Endothelial cell of umbilical vein (primary cell): ENCODE measurements around the gene HMGCL. TPM values are rescaled to one million over a fixed set of nuclear protein-coding genes. Genes with fewer than 3 reads are reported as not detected.

Experiments
- BruUV-seq: library from RNA; stranded (reverse); fragments of 400-500 nt; replicated peaks from 2 replicates; lab custom pipeline; 2021; lab: Mats Ljungman, UMichigan
- CTCF ChIA-PET: fragments of 300-600, 350-600 bp; sonication (Branson Sonifier 250); formaldehyde crosslinking; loops from one replicate; lab custom pipeline; 2021; ENCODE audit warnings: antibody characterized with exemption, inconsistent platforms; lab: Charles Lee
- POLR2A ChIA-PET: fragments of 300-600, 350-600 bp; sonication (Branson Sonifier 250); formaldehyde crosslinking; loops from one replicate; lab custom pipeline; 2021; ENCODE audit warnings: antibody characterized with exemption, inconsistent platforms; lab: Charles Lee
- DNase-seq: peaks from one replicate; pipeline ENCODE4 v3.0.0-alpha.2; 2011; ENCODE audit warnings: low read depth, low spot score
- FAIRE-seq: peaks from 2 replicates; lab custom pipeline; 2011; peaks lifted over from hg19 to GRCh38; lab: Jason Lieb, UNC
- H2AFZ ChIP-seq: 2 replicates; pipeline ENCODE4 v1.6.0; 2012; ENCODE audit warnings: low read depth, low read length, control low read depth, inconsistent platforms
- H3K27ac ChIP-seq: 2 replicates; pipeline ENCODE4 v1.5.1; 2011; ENCODE audit warnings: low read depth, mild to moderate bottlenecking, control low read depth, low read length, moderate library complexity; ENCODE audit not compliant: insufficient read depth
- H3K27me3 ChIP-seq, 2 experiments: 2 replicates each; pipeline versions ENCODE4 v1.6.0 to v1.6.1; 2011; ENCODE audit warnings: low read length in 2 of 2, mixed read lengths in 1 of 2; ENCODE audit not compliant: control insufficient read depth in 2 of 2, insufficient read depth in 2 of 2
- H3K36me3 ChIP-seq, 2 experiments: 2 replicates in 1 of 2; 3 replicates in 1 of 2; pipeline ENCODE4 v1.5.1; 2011; ENCODE audit warnings: low read length in 2 of 2, mild to moderate bottlenecking in 1 of 2, moderate library complexity in 1 of 2; ENCODE audit not compliant: control insufficient read depth in 2 of 2, insufficient read depth in 2 of 2; ENCODE audit errors: extremely low read depth in 1 of 2
- H3K4me1 ChIP-seq: 3 replicates; pipeline ENCODE4 v1.5.1; 2011; ENCODE audit warnings: mild to moderate bottlenecking, low read length; ENCODE audit not compliant: control insufficient read depth, insufficient read depth; ENCODE audit errors: extremely low read depth
- H3K4me2 ChIP-seq: 2 replicates; pipeline ENCODE4 v1.6.1; 2011; ENCODE audit warnings: low read length, control low read depth, mixed read lengths; ENCODE audit not compliant: insufficient read depth
- H3K4me3 ChIP-seq, 3 experiments: fragments of 200-600 bp in 1 of 3; sonication (generic), shearing (Covaris generic) in 1 of 3; replicated peaks in 1 of 3; 2 replicates each; pipeline ENCODE4 v1.5.1; 2011 to 2016; ENCODE audit warnings: control low read depth in 3 of 3, low read length in 3 of 3, mild to moderate bottlenecking in 2 of 3, inconsistent platforms in 1 of 3, low read depth in 1 of 3, moderate library complexity in 1 of 3; ENCODE audit not compliant: insufficient read depth in 1 of 3
- H3K79me2 ChIP-seq: 2 replicates; pipeline ENCODE4 v1.6.0; 2012; ENCODE audit warnings: low read length, inconsistent platforms; ENCODE audit not compliant: control insufficient read depth, insufficient read depth
- H3K9ac ChIP-seq: replicated peaks from 2 replicates; pipeline ENCODE3; 2011; ENCODE audit warnings: low read length, control low read depth; ENCODE audit not compliant: insufficient read depth; ENCODE audit errors: extremely low read depth
- H3K9me1 ChIP-seq: replicated peaks from 3 replicates; pipeline ENCODE4 v1.6.0; 2011; ENCODE audit warnings: mild to moderate bottlenecking, low read length; ENCODE audit not compliant: control insufficient read depth, insufficient read depth; ENCODE audit errors: extremely low read depth
- H3K9me3 ChIP-seq: replicated peaks from 2 replicates; pipeline ENCODE4 v1.5.1; 2012; ENCODE audit warnings: low read length, inconsistent platforms; ENCODE audit not compliant: control insufficient read depth, insufficient read depth
- H4K20me1 ChIP-seq: replicated peaks from 2 replicates; pipeline ENCODE3; 2011; ENCODE audit warnings: mild to moderate bottlenecking, low read length; ENCODE audit not compliant: control insufficient read depth, insufficient read depth; ENCODE audit errors: extremely low read depth
- CTCF ChIP-seq, 2 donors: IDR thresholded peaks; 1 replicate in 1 of 2; 2 replicates in 1 of 2; pipeline ENCODE4 v1.5.1; 2011; ENCODE audit warnings: low read length in 2 of 2, mild to moderate bottlenecking in 2 of 2, moderate library complexity in 2 of 2, control low read depth in 1 of 2, inconsistent platforms in 1 of 2, low read depth in 1 of 2; ENCODE audit not compliant: insufficient read depth in 1 of 2; ENCODE audit errors: extremely low read depth in 1 of 2
- POLR2A ChIP-seq: IDR thresholded peaks from 2 replicates; pipeline ENCODE4 v1.6.1; 2012; ENCODE audit warnings: low read depth, mild to moderate bottlenecking, control low read depth, low read length
- POLR2AphosphoS5 ChIP-seq: IDR thresholded peaks from 2 replicates; pipeline ENCODE4 v1.6.1; 2012; ENCODE audit warnings: low read depth, mild to moderate bottlenecking, control low read depth, low read length, moderate library complexity; ENCODE audit not compliant: insufficient read depth
- dilution Hi-C: fragments of 300-500 bp; cut with MboI; formaldehyde crosslinking; loops from one replicate; pipeline ENCODE4 v1.15.0; 2019; ENCODE audit warnings: low sequenced_read_pairs; ENCODE audit not compliant: extremely low pct_ligation_motif_present
- intact Hi-C: fragments of 100-400 bp; cut with micrococcal nuclease; formaldehyde crosslinking; loops from one replicate; pipeline ENCODE4 v1.10.0; 2022
- polyA plus RNA-seq, 4 experiments: library from polyadenylated mRNA; depleted of rRNA in 3 of 4; stranded (reverse) in 3 of 4; unstranded in 1 of 4; fragments of >200 nt; gene quantifications; 2 replicates each; pipeline versions ENCODE4 v1.2.1 to v1.2.3, GENCODE V29; 2011 to 2012; ENCODE audit warnings: missing spikeins in 1 of 4
- total RNA-seq: library from RNA; stranded (reverse); gene quantifications from 2 replicates; pipeline ENCODE4 v1.2.3, GENCODE V29; 2021

The HMGCL gene
- total and polyA plus RNA-seq, 2 donors (not counting 3 experiments of a cell fraction or from before 2014, with no cell fraction given) = 24.2 to 30.0 TPM

DNA sequence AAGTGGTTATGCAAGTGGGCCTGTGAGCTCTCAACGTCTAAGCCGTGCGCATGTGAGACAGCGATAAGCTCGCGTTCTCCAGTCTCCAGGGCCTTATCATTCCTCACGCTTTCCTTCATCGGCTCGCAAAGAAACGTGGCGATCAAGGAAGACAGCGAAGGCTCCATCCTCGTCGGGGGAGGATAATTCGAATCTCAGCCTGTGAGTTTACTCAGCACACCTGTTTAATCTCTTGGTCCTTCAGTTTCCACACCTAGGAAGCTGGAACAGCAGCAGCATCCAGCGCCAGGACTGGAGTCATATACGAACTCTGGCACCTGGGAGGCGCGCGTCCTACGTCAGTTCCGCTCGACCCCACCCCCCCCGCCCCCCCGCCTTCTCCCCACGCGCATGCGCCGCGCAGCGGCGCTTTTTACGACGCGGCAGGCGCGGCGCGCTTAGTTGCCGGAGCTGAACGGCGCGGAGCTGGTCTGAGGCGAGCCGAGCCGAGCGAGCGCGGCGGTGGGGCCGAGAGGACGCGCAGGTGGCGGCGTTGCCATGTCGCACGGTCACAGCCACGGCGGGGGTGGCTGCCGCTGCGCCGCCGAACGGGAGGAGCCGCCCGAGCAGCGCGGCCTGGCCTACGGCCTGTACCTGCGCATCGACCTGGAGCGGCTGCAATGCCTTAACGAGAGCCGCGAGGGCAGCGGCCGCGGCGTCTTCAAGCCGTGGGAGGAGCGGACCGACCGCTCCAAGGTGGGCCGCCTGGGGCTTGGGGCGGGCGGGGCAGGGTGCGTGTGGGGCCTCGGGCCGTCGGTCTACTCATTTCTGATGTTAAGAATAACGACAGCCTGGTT is 47.0 kb downstream of the HMGCL start, which contains the start of gene PITHD1:
PITHD1 (plus strand) TSS at position 440 of the 836 bp plus-strand sequence; CDS start at position 538, 98 bp downstream.
- FAIRE-seq = peak; percentile 76
- H3K27ac ChIP-seq = peak within 1 kb of the TSS; percentile 75
- dilution Hi-C loops (no loop called here), intact Hi-C loops (loop anchor here (1.0 kb wide), 2 partner anchors 13 to 22 kb away; partner anchors contain the start of genes GALE and LYPLA2)
- peak within 1 kb of the TSS; percentile 93 for H3K4me2 ChIP-seq
- H3K4me1 ChIP-seq = peaks cover 24% of the 10 kb centered on the region
- TF ChIP-seq CTCF (IDR thresholded peaks at IDR 0.05; ENCODE audit: extremely low read depth in 1 of 2, insufficient read depth in 1 of 2, low read depth in 1 of 2, low read length in 2 of 2) (no peak), POLR2A (peak; percentile 80), POLR2AphosphoS5 (peak; percentile 96)
- peak; percentile 86 for DNase-seq
- H3K9ac ChIP-seq = peak within 1 kb of the TSS; percentile 79
- no peaks in the 10 kb centered on the region for H4K20me1 ChIP-seq
- peaks cover 33% of the 10 kb centered on the region for H3K79me2 ChIP-seq
- H3K36me3 ChIP-seq = no peaks in the 10 kb centered on the region
- H3K9me1 ChIP-seq = no peaks in the 10 kb centered on the region
- H3K4me3 ChIP-seq = peak within 1 kb of the TSS; percentile 43 to 81 (median 68)
- no peaks in the 10 kb centered on the region for H3K27me3 ChIP-seq
- peak within 1 kb of the TSS; percentile 96 for H2AFZ ChIP-seq
- no TSS peak for BruUV-seq
- ChIA-PET CTCF (interaction anchor here (0.6 to 2.1 kb wide), 9 partner anchors 14 to 250 kb away, joined by 3 to 11 read pairs (median 4); partner anchors contain the start of gene HMGCL), POLR2A (interaction anchor here (0.8 to 3.0 kb wide), 5 partner anchors 12 to 23 kb away, joined by 3 to 16 read pairs (median 5); no protein-coding TSS in a partner anchor)
- H3K9me3 ChIP-seq = no peaks in the 10 kb centered on the region
